Adipocyte (in vitro differentiated cells): ENCODE results near the gene BABAM2.
"Not testable (repeated sequence)": the region's sequence is repeated elsewhere in the genome, so short reads cannot be mapped to it uniquely, and the experiment has no call there.

Experiments
- DNase-seq: peaks from one replicate; pipeline ENCODE4 v3.0.0-alpha.2; 2015; ENCODE audit warnings: low read depth
- H3K27me3 ChIP-seq: replicated peaks from 2 replicates; pipeline ENCODE4 v1.7.0; 2013; ENCODE audit warnings: mild to moderate bottlenecking, low read length, moderate library complexity; ENCODE audit not compliant: control insufficient read depth, insufficient read depth
- H3K36me3 ChIP-seq: 2 replicates; pipeline ENCODE4 v1.7.0; 2013; ENCODE audit warnings: low read length, mild to moderate bottlenecking, moderate library complexity; ENCODE audit not compliant: control insufficient read depth, insufficient read depth, severe bottlenecking
- H3K4me1 ChIP-seq: 2 replicates; pipeline ENCODE4 v1.7.0; 2013; ENCODE audit warnings: mild to moderate bottlenecking, low read length, moderate library complexity; ENCODE audit not compliant: control insufficient read depth, insufficient read depth
- H3K4me3 ChIP-seq: 2 replicates; pipeline ENCODE4 v1.7.0; 2013; ENCODE audit warnings: mild to moderate bottlenecking, low read length, moderate library complexity
- H3K9ac ChIP-seq: 2 replicates; pipeline ENCODE4 v1.7.0; 2013; ENCODE audit warnings: mild to moderate bottlenecking, low read length, moderate library complexity
- H3K9me3 ChIP-seq: 2 replicates; pipeline ENCODE4 v1.7.0; 2013; ENCODE audit warnings: mild to moderate bottlenecking, low read length, moderate library complexity; ENCODE audit not compliant: control insufficient read depth

The BABAM2 gene

DNA sequence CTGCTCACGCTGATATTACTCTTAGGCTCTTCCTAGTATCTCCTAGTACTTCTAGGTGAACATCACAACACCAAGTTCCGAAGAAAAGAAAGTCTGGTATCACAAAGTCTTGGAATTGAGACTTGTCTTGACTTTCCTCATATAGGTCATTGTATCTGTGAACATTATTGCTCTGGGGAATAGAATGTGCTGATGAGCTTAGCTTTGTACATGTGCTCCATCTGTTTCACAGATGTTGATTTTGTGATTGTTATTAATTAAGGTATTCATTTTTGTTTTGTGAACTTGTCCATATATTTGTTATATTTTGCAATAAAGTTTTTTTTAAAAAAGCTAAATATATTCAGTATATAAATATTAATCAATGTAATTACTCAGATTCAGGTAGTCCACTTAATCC is 111.7 kb downstream of the BABAM2 start:
- no peaks in the 10 kb centered on the region for H3K9me3 ChIP-seq
- DNase-seq, result no peak
- no peak overlapping the region for H3K4me3 ChIP-seq
- no peaks in the 10 kb centered on the region for H3K27me3 ChIP-seq
- H3K9ac ChIP-seq, result no peak overlapping the region
- peaks cover 14% of the 10 kb centered on the region for H3K4me1 ChIP-seq
- no peaks in the 10 kb centered on the region for H3K36me3 ChIP-seq

DNA sequence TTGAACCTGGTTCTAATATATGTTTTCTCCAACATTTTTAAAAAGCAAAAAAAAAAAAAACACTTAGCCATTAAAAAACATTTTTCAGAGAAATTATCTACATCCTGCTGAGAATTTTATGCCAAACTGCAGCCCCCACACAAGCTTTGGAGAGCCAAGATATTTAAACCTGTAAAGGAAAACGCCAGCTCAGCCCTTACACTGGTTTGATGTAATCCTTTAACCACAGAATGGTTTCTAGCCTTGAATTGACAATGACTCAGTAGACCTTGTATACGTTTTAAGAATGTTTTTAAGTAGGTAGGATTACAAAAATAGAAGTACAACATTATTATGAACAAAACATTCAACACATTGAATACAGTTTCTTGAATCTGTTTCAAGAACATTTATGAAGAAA is 113.6 kb downstream of the BABAM2 start:
- H3K36me3 ChIP-seq, result no peaks in the 10 kb centered on the region
- H3K4me1 ChIP-seq, result peaks cover 14% of the 10 kb centered on the region
- H3K27me3 ChIP-seq, result no peaks in the 10 kb centered on the region
- no peak overlapping the region for H3K9ac ChIP-seq
- DNase-seq, result peak; percentile 67
- H3K9me3 ChIP-seq, result no peaks in the 10 kb centered on the region
- no peak overlapping the region for H3K4me3 ChIP-seq

DNA sequence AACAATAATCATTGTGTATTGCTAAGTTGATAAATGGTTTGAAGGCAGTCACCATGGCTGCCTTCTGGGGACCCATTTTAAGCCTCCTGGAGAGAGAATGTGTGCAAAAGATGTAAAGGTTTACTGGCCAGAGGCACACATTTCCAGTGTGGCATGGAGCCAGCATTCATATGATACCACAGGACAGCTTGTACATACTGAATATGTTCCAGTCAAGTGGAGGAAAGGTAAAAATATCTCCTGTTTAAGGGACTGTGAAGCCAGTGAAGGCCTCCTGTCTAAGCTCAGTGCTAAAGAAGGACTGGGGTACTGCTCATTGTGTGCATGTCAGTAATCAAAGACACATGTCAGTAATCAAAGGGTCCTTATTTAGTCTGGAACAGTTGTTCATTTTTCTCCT is 119.2 kb downstream of the BABAM2 start:
- H3K9me3 ChIP-seq, result no peaks in the 10 kb centered on the region
- H3K4me3 ChIP-seq, result no peak overlapping the region
- H3K9ac ChIP-seq, result no peak overlapping the region
- DNase-seq, result peak; percentile 20
- peaks cover 14% of the 10 kb centered on the region for H3K4me1 ChIP-seq
- no peaks in the 10 kb centered on the region for H3K36me3 ChIP-seq
- no peaks in the 10 kb centered on the region for H3K27me3 ChIP-seq

DNA sequence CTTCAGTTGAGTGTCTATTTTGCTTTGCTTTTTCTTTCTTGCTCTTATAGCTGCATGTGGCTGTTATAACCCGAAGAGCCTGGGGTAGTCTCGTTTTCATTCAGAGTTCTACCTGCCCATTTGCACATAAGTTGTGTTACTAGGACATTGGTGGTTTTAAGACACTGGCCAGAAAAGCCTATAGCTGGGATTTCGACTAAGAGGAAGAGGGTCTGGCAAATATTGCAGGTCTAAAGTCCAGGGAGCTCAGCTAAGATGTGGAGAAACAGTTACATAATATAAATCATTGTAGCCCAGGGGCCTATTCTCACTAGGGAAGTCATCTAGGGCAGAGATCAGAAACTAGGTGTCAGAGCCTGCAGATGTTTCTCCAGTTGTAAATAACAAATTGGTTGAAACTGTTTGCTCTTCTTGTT is 120.8 kb downstream of the BABAM2 start:
- no peak overlapping the region for H3K4me3 ChIP-seq
- no peak overlapping the region for H3K9ac ChIP-seq
- peaks cover 11% of the 10 kb centered on the region for H3K4me1 ChIP-seq
- no peaks in the 10 kb centered on the region for H3K27me3 ChIP-seq
- no peaks in the 10 kb centered on the region for H3K9me3 ChIP-seq
- H3K36me3 ChIP-seq, result no peaks in the 10 kb centered on the region
- no peak for DNase-seq

DNA sequence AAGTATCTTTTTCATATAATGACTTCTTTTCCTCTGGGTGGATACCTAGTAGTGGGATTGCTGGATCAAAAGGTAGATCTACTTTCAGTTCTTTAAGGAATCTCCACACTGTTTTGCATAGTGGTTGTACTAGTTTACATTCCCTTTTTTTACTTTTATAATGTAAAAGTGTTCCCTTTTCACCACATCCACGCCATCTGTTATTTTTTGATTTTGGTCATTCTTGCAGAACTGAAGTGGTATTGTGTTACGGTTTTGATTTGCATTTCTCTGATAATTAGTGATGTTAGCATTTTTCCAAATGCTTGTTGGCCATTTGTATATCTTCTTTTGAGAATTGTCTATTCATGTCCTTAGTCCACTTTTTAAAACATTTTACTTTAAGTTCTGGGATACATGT is 127.9 kb downstream of the BABAM2 start:
- not testable (repeated sequence) for H3K4me3 ChIP-seq, H3K4me1 ChIP-seq, H3K27me3 ChIP-seq, H3K36me3 ChIP-seq, DNase-seq, H3K9me3 ChIP-seq, H3K9ac ChIP-seq

DNA sequence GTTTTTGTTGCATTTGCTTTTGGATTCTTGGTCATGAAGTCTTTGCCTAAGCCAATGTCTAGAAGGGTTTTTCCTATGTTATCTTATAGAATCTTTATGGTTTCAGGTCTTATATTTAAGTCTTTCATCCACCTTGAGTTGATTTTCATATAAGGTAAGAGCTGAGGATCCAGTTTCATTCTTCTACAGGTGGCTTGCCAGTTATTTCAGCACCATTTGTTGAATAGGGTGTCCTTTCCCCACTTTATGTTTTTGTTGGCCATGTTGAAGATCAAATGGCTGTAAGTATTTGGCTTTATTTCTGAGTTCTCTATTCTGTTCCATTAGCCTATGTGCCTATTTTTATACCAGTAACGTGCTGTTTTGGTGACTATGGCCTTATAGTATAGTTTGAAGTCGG is 129.0 kb downstream of the BABAM2 start:
- H3K9ac ChIP-seq, H3K36me3 ChIP-seq, H3K9me3 ChIP-seq, H3K4me1 ChIP-seq, DNase-seq, H3K4me3 ChIP-seq, H3K27me3 ChIP-seq: not testable (repeated sequence)

DNA sequence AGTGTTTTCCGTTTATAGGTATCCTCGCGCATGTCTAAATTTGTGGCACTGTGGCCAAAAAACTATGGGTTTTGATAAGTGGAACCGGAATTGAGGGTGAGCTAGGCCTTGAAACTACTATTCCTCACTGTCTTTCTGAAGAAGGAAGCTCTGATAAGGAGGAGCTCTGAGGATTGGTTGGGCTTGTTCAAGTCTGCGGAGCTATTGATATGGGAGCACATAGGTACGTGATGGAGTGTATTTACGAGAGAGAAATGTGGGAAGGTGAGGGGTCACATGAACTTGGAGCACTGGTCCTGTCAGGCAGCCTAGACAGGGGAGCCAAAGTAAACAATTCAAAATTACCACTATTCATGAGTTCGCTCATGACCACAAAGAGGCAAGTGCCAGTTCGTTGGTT is 131.4 kb downstream of the BABAM2 start:
- H3K9me3 ChIP-seq, result no peaks in the 10 kb centered on the region
- H3K4me3 ChIP-seq, result no peak overlapping the region
- DNase-seq, result no peak
- H3K36me3 ChIP-seq, result peaks cover 4% of the 10 kb centered on the region
- H3K4me1 ChIP-seq, result no peaks in the 10 kb centered on the region
- no peak overlapping the region for H3K9ac ChIP-seq
- H3K27me3 ChIP-seq, result no peaks in the 10 kb centered on the region

DNA sequence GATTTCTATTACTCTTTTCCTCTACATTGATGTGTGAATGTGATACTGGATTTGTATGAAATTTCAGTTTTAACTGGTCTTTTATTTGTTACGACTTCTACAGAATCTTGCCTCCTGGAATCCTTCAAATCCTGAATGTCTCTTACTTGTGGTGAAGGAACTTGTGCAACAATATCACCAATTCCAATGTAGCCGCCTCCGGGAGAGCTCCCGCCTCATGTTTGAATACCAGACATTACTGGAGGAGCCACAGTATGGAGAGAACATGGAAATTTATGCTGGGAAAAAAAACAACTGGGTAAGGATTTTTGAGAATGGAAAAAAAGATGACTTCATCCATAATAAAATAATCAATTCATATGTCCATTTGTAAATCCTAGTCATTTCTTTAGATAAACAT is 134.6 kb downstream of the BABAM2 start:
- H3K27me3 ChIP-seq, result no peaks in the 10 kb centered on the region
- no peak for DNase-seq
- H3K4me1 ChIP-seq, result no peaks in the 10 kb centered on the region
- H3K4me3 ChIP-seq, result no peak overlapping the region
- H3K9ac ChIP-seq, result no peak overlapping the region
- H3K9me3 ChIP-seq, result no peaks in the 10 kb centered on the region
- H3K36me3 ChIP-seq, result peaks cover 8% of the 10 kb centered on the region

DNA sequence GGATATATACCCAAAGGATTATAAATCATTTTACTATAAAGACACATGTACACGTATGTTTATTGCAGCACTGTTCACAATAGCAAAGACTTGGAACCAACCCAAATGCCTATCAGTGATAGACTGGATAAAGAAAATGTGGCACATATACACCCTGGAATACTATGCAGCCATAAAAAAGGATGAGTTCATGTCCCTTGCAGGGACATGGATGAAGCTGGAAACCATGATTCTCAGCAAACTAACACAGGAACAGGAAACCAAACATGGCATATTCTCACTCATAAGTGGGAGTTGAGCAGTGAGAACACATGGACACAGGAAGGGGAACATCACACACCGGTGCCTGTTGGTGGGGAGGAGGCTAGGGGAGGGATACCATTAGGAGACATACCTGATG is 135.7 kb downstream of the BABAM2 start:
- not testable (repeated sequence) for H3K27me3 ChIP-seq, H3K36me3 ChIP-seq, DNase-seq, H3K9me3 ChIP-seq, H3K4me3 ChIP-seq, H3K9ac ChIP-seq
- peaks cover 10% of the 10 kb centered on the region for H3K4me1 ChIP-seq

DNA sequence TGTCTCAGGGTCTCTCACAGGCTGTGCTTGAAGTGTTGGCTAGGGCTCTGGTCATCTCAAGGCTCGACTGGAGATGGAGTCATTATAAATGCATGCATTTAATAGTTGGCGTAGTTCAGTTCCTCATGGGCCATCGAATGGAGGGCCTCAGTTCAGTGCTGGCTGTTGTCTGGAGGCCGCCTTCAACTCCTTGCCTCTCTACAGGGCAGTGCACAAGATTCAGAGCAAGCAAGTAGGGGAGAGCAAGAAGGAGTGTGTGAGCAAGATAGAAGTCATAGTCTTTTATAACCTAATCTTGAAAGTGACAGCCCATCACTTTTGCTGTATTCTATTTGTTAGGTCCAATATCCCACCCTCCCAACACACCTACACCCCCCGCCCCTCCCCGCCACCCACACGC is 137.5 kb downstream of the BABAM2 start:
- no peak for DNase-seq
- H3K9me3 ChIP-seq, result no peaks in the 10 kb centered on the region
- peaks cover 12% of the 10 kb centered on the region for H3K4me1 ChIP-seq

DNA sequence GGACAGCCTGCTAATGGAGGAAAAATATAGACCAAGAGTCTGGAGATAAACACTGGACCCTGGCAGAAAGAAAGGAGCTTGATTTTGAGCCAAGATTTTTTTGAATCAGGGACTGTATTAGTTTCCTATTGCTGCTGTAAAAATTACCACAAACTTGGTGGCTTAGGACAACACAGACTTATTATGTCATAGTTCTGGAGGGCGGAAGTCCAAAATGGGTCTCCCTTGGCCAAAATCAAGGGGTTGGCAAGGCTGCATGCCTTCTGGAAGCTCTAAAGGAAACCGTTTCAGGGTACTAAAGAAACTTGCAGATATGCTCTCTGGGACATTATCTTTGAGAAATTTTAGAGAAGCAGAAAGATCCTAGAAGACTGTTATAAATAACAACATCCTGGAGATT is 140.1 kb downstream of the BABAM2 start:
- H3K9ac ChIP-seq, result no peak overlapping the region
- no peaks in the 10 kb centered on the region for H3K9me3 ChIP-seq
- H3K27me3 ChIP-seq, result no peaks in the 10 kb centered on the region
- peaks cover 6% of the 10 kb centered on the region for H3K36me3 ChIP-seq
- DNase-seq, result no peak
- no peak overlapping the region for H3K4me3 ChIP-seq
- peaks cover 12% of the 10 kb centered on the region for H3K4me1 ChIP-seq

More for the DNA sequence above, 137.5 kb downstream of the BABAM2 start:
- peaks cover 8% of the 10 kb centered on the region for H3K36me3 ChIP-seq
- H3K9ac ChIP-seq, result no peak overlapping the region
- H3K27me3 ChIP-seq, result no peaks in the 10 kb centered on the region
- H3K4me3 ChIP-seq, result no peak overlapping the region

DNA sequence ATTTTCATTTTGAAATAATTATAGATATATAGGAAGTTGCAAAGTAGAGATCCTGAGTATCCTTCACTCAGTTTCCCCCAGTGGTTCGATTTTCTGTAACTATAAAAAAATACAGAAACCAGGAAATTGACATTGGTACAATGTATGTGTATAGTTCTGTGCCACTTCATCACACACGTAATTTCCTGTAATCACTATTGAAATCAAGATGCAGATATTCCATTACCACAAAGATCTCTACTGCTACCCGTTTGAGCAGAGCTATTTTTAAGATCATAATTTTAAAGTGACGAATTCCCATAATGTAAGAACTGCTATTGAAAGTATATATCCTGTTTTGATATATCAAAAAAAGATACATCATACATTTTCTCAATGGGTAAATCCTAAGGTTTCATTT is 142.3 kb downstream of the BABAM2 start:
- Histone ChIP-seq H3K4me3 (no peak overlapping the region), H3K9me3 (no peaks in the 10 kb centered on the region), H3K4me1 (peaks cover 12% of the 10 kb centered on the region), H3K27me3 (no peaks in the 10 kb centered on the region), H3K36me3 (peaks cover 2% of the 10 kb centered on the region), H3K9ac (no peak overlapping the region)
- DNase-seq, result no peak
